ENCODE data around the gene SYCP2L. TPM values are rescaled to one million over a fixed set of nuclear protein-coding genes. Genes with fewer than 3 reads are reported as not detected.

Gene SYCP2L
- total and polyA plus RNA-seq, 9 of the 15 experiments (the other 6 are each of a cell fraction or from before 2014, with no cell fraction given), result 12.4 to 46.9 (median 22.0) TPM

GRCh38 chr6:11013721-11014070 is 126.8 kb downstream of the SYCP2L start (continued):
- TF ChIP-seq AFF4 (CRISPR knock-in tag; IDR thresholded peaks at IDR 0.05) (no peak), CTCFL (IDR thresholded peaks at IDR 0.05; ENCODE audit: borderline replicate concordance, insufficient read depth, low read depth, low read length, poor library complexity, severe bottlenecking) (peak; percentile 63), E2F1 (CRISPR knock-in tag; IDR thresholded peaks at IDR 0.05) (no peak), KDM2B (CRISPR knock-in tag; IDR thresholded peaks at IDR 0.05) (no peak)
